ENCODE measurements around the gene SLC35B1.

- TF ChIP-seq CTCF (IDR thresholded peaks at IDR 0.05; ENCODE audit: poor library complexity) = no peak
- no peak for TF ChIP-seq EZH2phosphoT487 (IDR thresholded peaks at IDR 0.05; ENCODE audit: low read depth, severe bottlenecking, unreplicated experiment)
- no peak for TF ChIP-seq EZH2 (IDR thresholded peaks at IDR 0.05; ENCODE audit: borderline replicate concordance)
Measured at GRCh38 chr17:49688848-49689247, 18.9 kb downstream of the SLC35B1 start.
